ENCODE measurements around the gene NOL12. TPM values are rescaled to one million over a fixed set of nuclear protein-coding genes. Genes with fewer than 3 reads are reported as not detected.
A peak's percentile ranks its signal among the peaks of the same experiment; 100 is the strongest.

NOL12 gene
- total RNA-seq, 1 experiment from 2014 or later = 31.4 TPM

DNA sequence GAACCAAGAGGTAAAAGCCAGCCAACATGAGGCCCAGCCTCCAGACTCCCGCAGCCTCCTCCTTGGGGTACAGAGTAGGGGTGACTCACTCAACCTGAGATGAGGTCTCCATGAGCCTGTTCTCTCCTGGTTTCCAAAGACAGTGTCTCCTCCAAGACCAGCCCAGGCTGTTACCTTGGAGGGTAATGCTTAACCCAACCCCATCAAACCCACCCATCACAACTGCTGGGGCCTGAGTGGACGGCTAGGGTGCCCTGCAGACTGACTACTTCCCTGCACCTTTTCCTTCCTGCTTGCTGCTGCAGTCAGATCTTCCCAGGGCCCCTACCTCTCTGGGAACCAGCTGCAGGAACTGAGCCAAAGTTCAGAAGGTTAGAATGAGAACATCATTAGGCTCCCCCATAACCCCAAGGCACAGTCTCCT lies 5.1 kb upstream of the NOL12 start:
- TF ChIP-seq, protein P1, sequence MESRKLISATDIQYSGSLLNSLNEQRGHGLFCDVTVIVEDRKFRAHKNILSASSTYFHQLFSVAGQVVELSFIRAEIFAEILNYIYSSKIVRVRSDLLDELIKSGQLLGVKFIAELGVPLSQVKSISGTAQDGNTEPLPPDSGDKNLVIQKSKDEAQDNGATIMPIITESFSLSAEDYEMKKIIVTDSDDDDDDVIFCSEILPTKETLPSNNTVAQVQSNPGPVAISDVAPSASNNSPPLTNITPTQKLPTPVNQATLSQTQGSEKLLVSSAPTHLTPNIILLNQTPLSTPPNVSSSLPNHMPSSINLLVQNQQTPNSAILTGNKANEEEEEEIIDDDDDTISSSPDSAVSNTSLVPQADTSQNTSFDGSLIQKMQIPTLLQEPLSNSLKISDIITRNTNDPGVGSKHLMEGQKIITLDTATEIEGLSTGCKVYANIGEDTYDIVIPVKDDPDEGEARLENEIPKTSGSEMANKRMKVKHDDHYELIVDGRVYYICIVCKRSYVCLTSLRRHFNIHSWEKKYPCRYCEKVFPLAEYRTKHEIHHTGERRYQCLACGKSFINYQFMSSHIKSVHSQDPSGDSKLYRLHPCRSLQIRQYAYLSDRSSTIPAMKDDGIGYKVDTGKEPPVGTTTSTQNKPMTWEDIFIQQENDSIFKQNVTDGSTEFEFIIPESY (IDR thresholded peaks at IDR 0.05; ENCODE audit: extremely low read depth, insufficient replicate concordance, low read length) = no peak
- peak; percentile 21 for TF ChIP-seq POLR2A (IDR thresholded peaks at IDR 0.05; ENCODE audit: borderline replicate concordance, extremely low read depth, insufficient read depth, insufficient read length)
- Histone ChIP-seq H3K9me2 (ENCODE audit: insufficient read depth) (no peaks in the 10 kb centered on the region), H3K4me1 (ENCODE audit: control insufficient read depth in 1 of 2, insufficient read depth in 2 of 2, low read length in 2 of 2) (peaks cover 17 to 67% of the 10 kb centered on the region in 2 experiments), H3K4me2 (ENCODE audit: low read length) (peak overlapping the region; percentile 36), H3K9me3 (ENCODE audit: control insufficient read depth in 1 of 2, insufficient read depth in 1 of 2, low read depth in 1 of 2, low read length in 2 of 2) (no peaks in the 10 kb centered on the region), H4K20me1 (ENCODE audit: insufficient read depth) (no peaks in the 10 kb centered on the region), H2AFZ (ENCODE audit: low read depth, low read length, poor library complexity, severe bottlenecking) (no peak overlapping the region), H3K9ac (ENCODE audit: low read length) (no peak overlapping the region; the same call in 1 of the 2 replicates), H3K27me3 (ENCODE audit: insufficient read depth, low read length) (no peaks in the 10 kb centered on the region), H3K79me2 (ENCODE audit: insufficient read depth, low read length) (peaks cover 6% of the 10 kb centered on the region; the same call in 1 of the 2 replicates), H3K36me3 (ENCODE audit: control insufficient read depth in 1 of 2, insufficient read depth in 2 of 2, low read length in 2 of 2) (peaks cover 5 to 11% of the 10 kb centered on the region in 2 experiments; a peak in 3 of 4 replicates), H3K4me3 (replicated peaks in 1 of 2; ENCODE audit: low read depth in 1 of 2, low read length in 2 of 2) (no peak overlapping the region), H3K27ac (ENCODE audit: low read depth, low read length) (no peak overlapping the region)
- intact Hi-C loops (cut with micrococcal nuclease) = loop anchor here (2.0 kb wide), 2 partner anchors 38 to 142 kb away; no protein-coding TSS in a partner anchor
- ChIA-PET POLR2A (interaction anchor here (1.4 to 2.6 kb wide), 2 partner anchors 10 to 24 kb away, joined by 4 to 5 read pairs; no protein-coding TSS in a partner anchor), RAD21 (ENCODE audit: low non-redundant PET in 1 of 2, low total read pairs in 2 of 2, uncharacterized antibody in 2 of 2, unreplicated experiment in 2 of 2) (interaction anchor here (0.6 to 2.3 kb wide), 6 partner anchors 31 to 119 kb away, joined by 3 to 15 read pairs (median 3); no protein-coding TSS in a partner anchor), CTCF (interaction anchor here (0.7 to 3.3 kb wide), 12 partner anchors 9 to 142 kb away, joined by 3 to 28 read pairs (median 6); partner anchors contain the start of genes GGA1 and PDXP)
- ATAC-seq (no peak), DNase-seq (ENCODE audit: low read depth, low spot score) (no peak)
- BruUV-seq (replicated peaks) = no TSS peak

DNA sequence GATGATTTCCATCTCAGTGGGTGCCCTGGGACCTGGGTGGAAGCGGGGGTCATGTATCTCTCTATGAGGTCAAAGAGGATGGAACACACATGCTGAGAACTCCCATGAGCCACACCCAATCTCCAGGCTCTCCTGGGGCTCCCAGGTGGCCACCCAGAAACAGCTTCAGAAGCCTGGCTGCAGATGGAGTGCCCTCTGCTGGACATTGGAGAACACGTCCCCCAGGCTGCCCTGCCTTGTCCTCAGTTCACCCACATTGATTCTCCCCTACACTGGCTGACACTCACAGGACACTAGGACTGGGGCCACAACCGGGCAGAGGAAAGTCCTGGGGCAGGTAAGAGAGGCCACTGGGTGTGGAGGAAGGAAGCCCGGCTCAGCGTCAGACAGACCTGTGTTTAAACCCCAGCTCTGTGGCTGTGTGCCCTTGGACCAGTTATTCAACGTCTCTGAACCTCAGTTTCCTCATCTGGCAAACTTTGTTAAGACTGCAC lies 4.5 kb upstream of the NOL12 start:
- H3K4me1 ChIP-seq (ENCODE audit: control insufficient read depth in 1 of 2, insufficient read depth in 2 of 2, low read length in 2 of 2) = peaks cover 14 to 62% of the 10 kb centered on the region in 2 experiments
- H3K9ac ChIP-seq (ENCODE audit: low read length) = peak overlapping the region; percentile 40; the same call in 1 of the 2 replicates
- TF ChIP-seq, protein P1 (IDR thresholded peaks at IDR 0.05; ENCODE audit: extremely low read depth, insufficient replicate concordance, low read length) = no peak
- no peak for TF ChIP-seq SIN3A (IDR thresholded peaks at IDR 0.05; ENCODE audit: low read depth)
- TF ChIP-seq SP1 (IDR thresholded peaks at IDR 0.05; ENCODE audit: low read depth) = no peak
- TF ChIP-seq, protein P2, sequence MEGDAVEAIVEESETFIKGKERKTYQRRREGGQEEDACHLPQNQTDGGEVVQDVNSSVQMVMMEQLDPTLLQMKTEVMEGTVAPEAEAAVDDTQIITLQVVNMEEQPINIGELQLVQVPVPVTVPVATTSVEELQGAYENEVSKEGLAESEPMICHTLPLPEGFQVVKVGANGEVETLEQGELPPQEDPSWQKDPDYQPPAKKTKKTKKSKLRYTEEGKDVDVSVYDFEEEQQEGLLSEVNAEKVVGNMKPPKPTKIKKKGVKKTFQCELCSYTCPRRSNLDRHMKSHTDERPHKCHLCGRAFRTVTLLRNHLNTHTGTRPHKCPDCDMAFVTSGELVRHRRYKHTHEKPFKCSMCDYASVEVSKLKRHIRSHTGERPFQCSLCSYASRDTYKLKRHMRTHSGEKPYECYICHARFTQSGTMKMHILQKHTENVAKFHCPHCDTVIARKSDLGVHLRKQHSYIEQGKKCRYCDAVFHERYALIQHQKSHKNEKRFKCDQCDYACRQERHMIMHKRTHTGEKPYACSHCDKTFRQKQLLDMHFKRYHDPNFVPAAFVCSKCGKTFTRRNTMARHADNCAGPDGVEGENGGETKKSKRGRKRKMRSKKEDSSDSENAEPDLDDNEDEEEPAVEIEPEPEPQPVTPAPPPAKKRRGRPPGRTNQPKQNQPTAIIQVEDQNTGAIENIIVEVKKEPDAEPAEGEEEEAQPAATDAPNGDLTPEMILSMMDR (IDR thresholded peaks at IDR 0.05 in 2 of 3, conservative IDR thresholded peaks at IDR 0.05 in 1 of 3; ENCODE audit: borderline replicate concordance in 1 of 3, insufficient read depth in 1 of 3, low read depth in 2 of 3, low read length in 2 of 3) = peak in 2 of 3 experiments; percentile 92 to 96; a peak in 4 of 6 replicates
- RAD21 ChIA-PET (ENCODE audit: low non-redundant PET in 1 of 2, low total read pairs in 2 of 2, uncharacterized antibody in 2 of 2, unreplicated experiment in 2 of 2) = interaction anchor here (0.6 to 2.3 kb wide), 8 partner anchors 27 to 119 kb away, joined by 3 to 15 read pairs (median 3); no protein-coding TSS in a partner anchor
- H3K36me3 ChIP-seq (ENCODE audit: control insufficient read depth in 1 of 2, insufficient read depth in 2 of 2, low read length in 2 of 2) = peaks cover 5 to 11% of the 10 kb centered on the region in 2 experiments; a peak in 3 of 4 replicates
- H3K4me2 ChIP-seq (ENCODE audit: low read length) = peak overlapping the region; percentile 36
- no peaks in the 10 kb centered on the region for H3K27me3 ChIP-seq (ENCODE audit: insufficient read depth, low read length)
- H2AFZ ChIP-seq (ENCODE audit: low read depth, low read length, poor library complexity, severe bottlenecking) = no peak overlapping the region
- H3K9me3 ChIP-seq (ENCODE audit: control insufficient read depth in 1 of 2, insufficient read depth in 1 of 2, low read depth in 1 of 2, low read length in 2 of 2) = no peaks in the 10 kb centered on the region
- 0 out of 2 replicates have a peak overlapping the region, but pooled peaks have one; percentile 2 for H3K27ac ChIP-seq (ENCODE audit: low read depth, low read length)
- peaks cover 4% of the 10 kb centered on the region for H3K79me2 ChIP-seq (ENCODE audit: insufficient read depth, low read length)
- peak; percentile 68 for ATAC-seq
- CTCF ChIA-PET = interaction anchor here (0.7 to 3.3 kb wide), 13 partner anchors 10 to 143 kb away, joined by 3 to 28 read pairs (median 5); partner anchors contain the start of genes GGA1 and PDXP
- H4K20me1 ChIP-seq (ENCODE audit: insufficient read depth) = no peaks in the 10 kb centered on the region
- DNase-seq (ENCODE audit: low read depth, low spot score) = peak; percentile 62
- no peak overlapping the region for H3K4me3 ChIP-seq (replicated peaks in 1 of 2; ENCODE audit: low read depth in 1 of 2, low read length in 2 of 2)
- intact Hi-C loops (cut with micrococcal nuclease) = loop anchor here (2.0 kb wide), 2 partner anchors 39 to 143 kb away; no protein-coding TSS in a partner anchor
- no peaks in the 10 kb centered on the region for H3K9me2 ChIP-seq (ENCODE audit: insufficient read depth)
- POLR2A ChIA-PET = no interaction called here
- BruUV-seq (replicated peaks) = no TSS peak

Measured in HCT116 (cell line).